AG09319 (cell line): ENCODE data around the gene PLCL1.

Experiments used
- DNase-seq: peaks from one replicate; pipeline ENCODE4 v3.0.0-alpha.2; 2010; ENCODE audit warnings: low read depth; ENCODE audit errors: extremely low read depth
- CTCF ChIP-seq: IDR thresholded peaks from 2 replicates; pipeline ENCODE4 v1.5.1; 2011; ENCODE audit warnings: low read depth, mild to moderate bottlenecking, inconsistent platforms, low read length, moderate library complexity

PLCL1 gene

DNA sequence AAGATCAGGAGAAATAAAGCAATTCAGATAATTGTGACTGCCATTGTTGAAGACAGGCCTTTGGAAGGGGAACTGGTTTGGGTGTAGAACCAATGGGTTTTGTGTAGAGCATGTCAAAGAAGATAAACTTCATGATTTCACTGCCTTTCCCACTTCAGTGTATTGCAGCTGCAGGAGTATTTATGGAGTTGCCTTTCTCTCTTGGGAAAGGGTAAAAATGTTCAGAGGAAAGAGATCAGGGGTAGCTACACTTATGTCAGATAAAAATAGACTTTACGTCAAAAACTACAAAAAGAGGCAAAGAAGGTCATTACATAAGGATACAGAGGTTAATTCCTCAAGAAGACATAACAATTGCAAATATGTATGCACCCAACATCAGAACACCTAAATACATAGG lies 249.4 kb downstream of the PLCL1 start:
- no peak for DNase-seq
- no peak for TF ChIP-seq CTCF

GRCh38 chr2:198054299-198054698 lies 249.9 kb downstream of the PLCL1 start:
- peak; percentile 66 for TF ChIP-seq CTCF
- peak; percentile 7 for DNase-seq

DNA sequence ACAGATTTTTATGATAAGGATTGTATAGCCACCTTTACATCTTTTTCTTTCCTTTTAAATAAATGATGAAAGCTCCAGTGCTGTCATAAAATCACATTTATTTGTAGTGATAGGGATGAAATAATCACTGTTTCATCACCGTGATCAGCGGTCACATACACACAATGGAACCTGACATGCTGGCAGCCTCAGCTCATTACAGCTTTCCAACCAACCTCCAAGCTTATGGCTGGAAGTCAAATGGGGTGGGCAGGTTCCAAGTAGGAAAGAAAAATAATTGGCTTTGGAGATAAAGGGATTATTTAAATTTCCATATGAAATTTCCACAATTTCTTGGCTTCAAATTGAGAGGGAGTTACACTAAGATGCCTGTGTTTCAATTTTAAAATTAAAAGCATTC lies 251.3 kb downstream of the PLCL1 start:
- no peak for TF ChIP-seq CTCF
- no peak for DNase-seq

- no peak for DNase-seq
- no peak for TF ChIP-seq CTCF
Measured at GRCh38 chr2:198056836-198057235, 252.4 kb downstream of the PLCL1 start.

DNA sequence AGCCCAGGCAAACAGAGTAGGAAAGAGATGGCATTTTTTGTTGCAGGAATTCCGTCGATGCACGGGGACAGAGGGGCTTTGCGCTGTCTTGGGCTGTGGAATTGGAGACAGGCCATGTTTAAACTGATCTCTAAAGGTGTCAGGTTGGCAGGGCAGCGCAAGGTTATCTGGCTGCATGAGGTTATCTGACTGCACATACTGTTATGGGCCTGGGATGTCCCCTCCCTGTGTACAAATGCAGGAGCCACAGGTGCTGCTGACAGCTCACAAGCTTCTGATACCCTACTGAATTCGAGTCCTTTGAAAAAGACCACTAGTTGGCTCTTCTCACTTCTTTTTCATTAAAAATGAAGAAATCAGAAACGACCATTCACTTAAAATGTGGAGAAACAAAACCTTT lies 255.4 kb downstream of the PLCL1 start:
- DNase-seq: no peak
- TF ChIP-seq CTCF: no peak

DNA sequence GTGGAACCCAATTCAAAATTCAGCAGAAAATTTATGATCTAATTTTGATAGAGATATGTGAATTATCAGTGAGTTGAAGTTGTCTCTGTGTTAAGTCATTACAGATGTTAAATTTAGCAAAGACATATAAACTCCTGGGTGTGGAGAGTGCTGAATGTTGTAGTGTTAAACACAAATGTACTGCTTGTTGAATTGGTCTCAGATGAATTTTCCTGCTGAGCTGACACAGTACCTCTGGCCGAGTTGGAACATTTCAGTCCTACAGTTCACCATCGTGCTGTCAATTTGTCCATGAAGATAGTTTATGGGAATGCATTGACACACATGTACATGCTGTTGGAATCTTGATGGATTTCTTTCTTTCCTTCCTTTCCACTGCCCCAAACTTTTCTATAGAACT lies 255.9 kb downstream of the PLCL1 start:
- TF ChIP-seq CTCF: no peak
- no peak for DNase-seq

GRCh38 chr2:198062826-198063225 lies 258.4 kb downstream of the PLCL1 start:
- TF ChIP-seq CTCF: no peak

More at GRCh38 chr2:198062826-198063225, 258.4 kb downstream of the PLCL1 start:
- DNase-seq: no peak
